Aorta (tissue), 5 donors: ENCODE results near the gene POGZ. TPM values are rescaled to one million over a fixed set of nuclear protein-coding genes. Genes with fewer than 3 reads are reported as not detected.

Experiments
- ATAC-seq: fragments of 200-7000 bp; cut with Tn5 transposase; one replicate; pipeline ENCODE4 v1.9.1; 2022; ENCODE audit warnings: moderate library complexity; ENCODE audit not compliant: low FRiP score
- DNase-seq, 2 donors: peaks; one replicate each; pipeline ENCODE4 v3.0.0-alpha.2; 2020
- H3K27ac ChIP-seq, 2 donors: one replicate each; pipeline ENCODE4 v1.5.1; 2013; ENCODE audit warnings: low read length in 2 of 2, mild to moderate bottlenecking in 2 of 2, moderate library complexity in 2 of 2, control low read depth in 1 of 2, inconsistent platforms in 1 of 2, low read depth in 1 of 2
- H3K27me3 ChIP-seq, 2 donors: one replicate each; pipeline ENCODE4 v1.6.1; 2013; ENCODE audit warnings: control low read depth in 1 of 2, low read length in 1 of 2, mild to moderate bottlenecking in 1 of 2, moderate library complexity in 1 of 2; ENCODE audit not compliant: insufficient read depth in 2 of 2, control insufficient read depth in 1 of 2
- H3K36me3 ChIP-seq, 2 donors: one replicate each; pipeline ENCODE4 v1.6.1; 2013; ENCODE audit warnings: control low read depth in 1 of 2, low read length in 1 of 2, mild to moderate bottlenecking in 1 of 2; ENCODE audit not compliant: insufficient read depth in 2 of 2, control insufficient read depth in 1 of 2
- H3K4me1 ChIP-seq, 2 donors: one replicate each; pipeline ENCODE4 v1.6.1; 2013; ENCODE audit warnings: low read length in 2 of 2, control low read depth in 1 of 2, mild to moderate bottlenecking in 1 of 2, moderate library complexity in 1 of 2; ENCODE audit not compliant: insufficient read depth in 2 of 2, control insufficient read depth in 1 of 2
- H3K4me3 ChIP-seq, 2 donors: one replicate each; pipeline ENCODE4 v1.5.1; 2013; ENCODE audit warnings: low read length in 2 of 2, control low read depth in 1 of 2, mild to moderate bottlenecking in 1 of 2
- H3K9me3 ChIP-seq: one replicate; pipeline ENCODE4 v1.6.1; 2013; ENCODE audit warnings: mild to moderate bottlenecking, low read length; ENCODE audit not compliant: control insufficient read depth
- WGBS, 2 donors: extraction: QIAGEN DNeasy Blood & Tissue Kit; methylation state at CpG; one replicate each; pipeline ENCODE4 v1.1.7; 2013; 5-methylcytosine and 5-hydroxymethylcytosine counted together
- intact Hi-C, 2 donors: fragments of 100-400 bp; cut with DNase I; formaldehyde crosslinking; loops; one replicate each; pipeline versions ENCODE4 v1.14.2 to v1.15.0; 2022
- polyA plus RNA-seq, 2 donors: library from polyadenylated mRNA; stranded (reverse); fragments of 200-250 nt; gene quantifications; one replicate each; pipeline ENCODE4 v1.2.3, GENCODE V29; 2013
- total RNA-seq, 2 donors: library from RNA; stranded (reverse); fragmentation: NEBNext Ultra II Directional; extraction: Animal tissue kit (Norgen Biotek cat#: 25700); gene quantifications; one replicate each; pipeline ENCODE4 v1.2.1, GENCODE V29; 2021
- donor health status: healthy with polysubstance abuse.
- donor health status: Bipolar disorder and iron deficiency.
- donor health status: DM: no; HTN: no; CAD: no.
- donor health status: DM: no; HTN: no; CAD: no.
- donor health status: DM: yes; HTN: yes; CAD: no.

The POGZ gene
- total and polyA plus RNA-seq, 4 donors, result 11.6 to 144 (median 65.3) TPM

DNA sequence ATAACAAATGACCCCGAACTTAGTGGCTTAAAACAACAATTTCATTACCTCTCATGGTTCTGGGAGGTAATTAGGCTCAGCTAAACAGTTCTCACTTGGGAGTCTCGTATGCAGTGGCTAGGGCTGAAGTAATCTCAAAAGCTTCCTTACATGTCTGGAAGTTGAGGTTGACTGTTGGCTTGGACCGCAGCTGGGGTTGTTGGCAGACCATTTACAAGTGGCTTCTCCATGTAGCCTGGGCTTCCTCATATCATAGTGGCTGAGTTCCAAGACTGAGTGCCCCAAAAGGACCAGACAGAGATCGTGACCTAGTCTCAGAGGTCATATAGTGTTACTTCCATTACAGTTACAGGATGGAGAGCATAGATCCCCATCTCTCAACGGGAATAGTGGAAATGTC lies 2.4 kb upstream of the POGZ start:
- intact Hi-C loops, result no loop called here
- Histone ChIP-seq H3K4me3 (no peak overlapping the region), H3K27ac (no peak overlapping the region), H3K27me3 (no peaks in the 10 kb centered on the region), H3K4me1 (no peaks in the 10 kb centered on the region), H3K36me3 (no peaks in the 10 kb centered on the region), H3K9me3 (no peaks in the 10 kb centered on the region)
- no peak for ATAC-seq
- 70 to 73% methylated on average over 5 of the region's 5 CpGs for WGBS, 2 donors
- DNase-seq, result no peak

DNA sequence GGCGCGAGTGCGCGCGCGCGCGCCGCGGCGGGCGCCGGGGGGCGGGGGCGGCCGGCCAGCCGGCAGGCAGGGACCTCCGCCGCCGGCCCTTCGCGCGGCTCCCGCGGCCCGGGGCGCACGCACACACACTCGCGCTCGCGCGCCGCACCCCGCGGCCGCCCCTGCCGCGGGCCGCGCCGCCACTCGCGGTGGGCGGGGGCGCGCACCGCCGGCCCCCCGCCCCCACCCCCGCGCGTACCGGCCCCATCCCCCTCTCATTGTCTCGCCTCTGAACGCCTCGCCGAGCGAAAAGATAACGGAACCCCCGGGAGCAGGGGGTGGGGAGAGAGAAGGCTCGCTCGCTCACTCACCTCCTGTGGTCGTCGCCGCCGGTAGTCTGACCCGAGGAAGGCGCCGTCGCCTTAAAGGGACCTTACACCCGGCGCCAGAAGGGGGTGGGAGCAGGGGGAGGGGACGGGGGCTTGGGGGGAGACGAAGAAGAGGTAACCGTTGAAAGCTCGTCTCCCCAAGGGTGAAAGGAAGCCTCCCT lies 428 bp downstream of the POGZ start:
- ATAC-seq, result peak; percentile 72
- Histone ChIP-seq H3K4me3 (peak overlapping the region; percentile 99 to 100), H3K9me3 (no peaks in the 10 kb centered on the region), H3K27me3 (no peaks in the 10 kb centered on the region), H3K27ac (peak overlapping the region; percentile 92 to 98), H3K36me3 (no peaks in the 10 kb centered on the region), H3K4me1 (no peaks in the 10 kb centered on the region)
- peak; percentile 76 to 87 for DNase-seq
- intact Hi-C loops, result loop anchor here (1.0 kb wide), 1 partner anchor 14 kb away; no protein-coding TSS in a partner anchor
- WGBS, 2 donors, result 1% methylated on average over 16 to 77 of the region's 77 CpGs

DNA sequence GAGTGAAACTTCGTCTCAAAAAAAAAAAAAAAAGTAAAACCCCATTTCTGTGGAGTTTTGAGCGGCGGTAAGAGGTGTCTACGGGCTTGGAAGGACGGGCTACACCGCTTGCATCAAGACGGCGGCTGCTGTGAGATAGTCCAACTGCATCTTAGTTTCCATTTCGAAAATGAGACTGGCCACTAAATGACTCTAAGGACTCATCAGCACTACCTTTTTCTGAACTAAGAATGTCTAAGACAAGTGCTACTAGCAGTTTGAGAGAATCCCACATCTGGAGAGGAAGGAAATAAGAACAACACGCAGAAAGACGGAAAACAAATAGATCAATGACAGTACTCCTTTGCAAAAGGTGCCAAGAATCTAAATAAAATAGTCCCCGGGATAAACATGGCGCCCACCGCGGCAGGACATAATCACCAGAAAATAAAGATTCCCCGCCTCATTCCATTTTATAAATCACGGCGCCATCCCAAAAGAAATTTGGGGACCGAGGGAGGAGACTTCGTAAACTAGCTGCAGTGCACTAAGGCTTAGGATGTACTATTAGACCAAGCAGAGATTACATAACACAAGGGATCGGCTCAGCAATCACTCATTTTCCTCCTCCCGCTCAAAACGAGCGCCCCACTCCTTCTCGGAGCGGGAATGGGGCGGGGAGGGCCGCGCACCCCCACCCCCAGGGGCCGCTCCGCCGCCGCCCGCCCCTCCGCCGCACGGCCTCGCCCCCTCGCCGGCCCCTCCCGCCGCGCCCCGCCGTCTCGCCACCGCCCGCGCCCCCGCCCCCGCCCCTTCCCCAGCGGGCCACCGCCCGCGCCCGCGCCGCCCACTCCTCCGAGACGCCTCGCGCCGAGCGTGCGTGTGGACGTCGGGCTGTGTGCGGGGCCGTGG lies 1.1 kb downstream of the POGZ start:
- H3K27ac ChIP-seq, result peak overlapping the region; percentile 7 to 98
- peak; percentile 74 for ATAC-seq
- no peaks in the 10 kb centered on the region for H3K36me3 ChIP-seq
- intact Hi-C loops, result no loop called here
- no peaks in the 10 kb centered on the region for H3K9me3 ChIP-seq
- no peaks in the 10 kb centered on the region for H3K27me3 ChIP-seq
- no peaks in the 10 kb centered on the region for H3K4me1 ChIP-seq
- 0 to 1% methylated on average over 25 to 69 of the region's 69 CpGs for WGBS, 2 donors
- peak; percentile 78 to 90 for DNase-seq
- peak overlapping the region; percentile 99 to 100 for H3K4me3 ChIP-seq

DNA sequence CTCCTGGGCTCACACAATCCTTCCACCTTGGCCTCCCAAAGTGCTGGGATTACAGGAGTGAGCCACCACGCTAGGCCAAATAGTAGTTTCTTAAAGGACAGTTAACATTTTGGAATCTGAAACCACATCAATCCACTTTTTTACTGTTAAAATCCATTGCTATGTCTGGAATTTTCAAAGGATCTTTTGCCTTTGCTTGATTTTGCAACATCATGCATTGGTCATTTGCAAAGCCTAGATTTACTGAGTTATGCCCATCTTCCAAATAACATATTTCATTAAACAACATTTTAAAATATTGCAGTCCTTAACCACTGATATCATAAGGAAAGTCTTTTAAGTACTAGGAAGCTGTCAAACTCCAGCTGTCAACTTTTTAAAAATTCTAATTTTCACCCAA lies 3.3 kb downstream of the POGZ start:
- intact Hi-C loops, result no loop called here
- DNase-seq, result no peak
- H3K4me3 ChIP-seq, result no peak overlapping the region
- no peak for ATAC-seq
- H3K27me3 ChIP-seq, result no peaks in the 10 kb centered on the region
- no peak overlapping the region for H3K27ac ChIP-seq
- 74 to 80% methylated on average over 1 of the region's 1 CpG for WGBS, 2 donors
- H3K4me1 ChIP-seq, result no peaks in the 10 kb centered on the region
- H3K36me3 ChIP-seq, result no peaks in the 10 kb centered on the region
- H3K9me3 ChIP-seq, result no peaks in the 10 kb centered on the region

DNA sequence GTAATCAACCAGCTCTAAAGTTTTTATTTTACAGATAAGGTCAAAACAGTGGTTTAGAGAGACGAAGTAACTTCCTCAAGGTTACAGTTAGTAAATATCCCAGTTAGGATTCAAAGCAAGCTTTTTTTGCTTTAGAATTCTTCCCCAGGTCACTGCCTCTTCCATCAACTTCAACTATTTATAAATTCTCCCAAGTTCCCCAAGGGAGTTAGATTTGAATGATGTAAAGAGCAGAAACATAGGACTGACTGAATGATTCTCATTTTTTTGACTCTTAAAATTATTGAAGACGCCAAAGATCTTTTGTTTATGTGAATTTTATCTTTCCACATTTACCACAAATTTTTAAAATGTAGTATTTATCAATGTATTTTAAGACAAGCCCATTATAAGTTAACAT lies 4.1 kb downstream of the POGZ start:
- Histone ChIP-seq H3K36me3 (no peaks in the 10 kb centered on the region), H3K4me1 (no peaks in the 10 kb centered on the region), H3K4me3 (no peak overlapping the region), H3K27me3 (no peaks in the 10 kb centered on the region), H3K27ac (no peak overlapping the region), H3K9me3 (no peaks in the 10 kb centered on the region)
- DNase-seq (no peak), ATAC-seq (no peak)
- 38 to 43% methylated on average over 2 of the region's 2 CpGs for WGBS, 2 donors
- intact Hi-C loops, result no loop called here

DNA sequence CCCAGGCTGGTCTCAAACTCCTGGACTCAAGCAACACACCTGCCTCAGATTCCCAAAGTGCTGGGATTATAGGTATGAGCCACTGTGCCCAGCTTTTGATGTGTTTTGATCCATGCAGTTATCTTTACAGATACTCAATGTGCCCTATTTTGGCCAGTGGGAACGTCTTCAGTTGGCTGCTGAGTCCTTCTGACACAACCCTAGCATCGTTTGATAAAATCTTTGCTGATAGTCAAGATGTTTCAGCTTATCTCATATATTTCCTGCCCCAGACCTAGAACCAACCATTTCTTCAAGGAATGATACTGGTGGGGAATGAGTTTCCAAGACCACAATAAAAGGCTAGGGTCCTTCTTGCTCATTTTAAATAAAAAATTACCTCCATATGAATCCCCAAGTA lies 11.6 kb downstream of the POGZ start:
- no peak for ATAC-seq
- 47 to 58% methylated on average over 2 of the region's 2 CpGs for WGBS, 2 donors
- H3K36me3 ChIP-seq, result no peaks in the 10 kb centered on the region
- DNase-seq, result no peak
- intact Hi-C loops, result loop anchor here in 1 of 2 donors (10.0 kb wide), 1 partner anchor 87 kb away; no protein-coding TSS in a partner anchor
- no peaks in the 10 kb centered on the region for H3K9me3 ChIP-seq
- no peaks in the 10 kb centered on the region for H3K27me3 ChIP-seq
- no peak overlapping the region for H3K4me3 ChIP-seq
- H3K4me1 ChIP-seq, result no peaks in the 10 kb centered on the region
- no peak overlapping the region for H3K27ac ChIP-seq

DNA sequence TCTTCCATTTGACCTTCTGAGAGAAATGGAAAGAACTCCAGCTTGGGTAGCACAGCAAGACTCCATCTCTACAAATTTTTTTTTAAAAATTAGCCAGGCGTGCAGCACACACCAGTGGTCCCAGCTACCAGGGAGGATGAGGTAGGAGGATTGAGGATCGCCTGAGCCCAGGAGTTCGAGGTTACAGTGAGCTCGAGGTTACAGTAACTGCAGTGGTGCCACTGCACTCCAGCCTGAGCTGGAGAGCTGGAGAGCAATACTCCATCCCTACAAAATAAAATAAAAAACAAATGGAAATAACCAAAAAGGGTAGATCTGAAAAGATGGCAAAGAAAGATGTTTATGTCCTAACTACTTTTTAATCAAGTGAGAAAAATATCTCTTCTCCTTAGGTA lies 14.5 kb downstream of the POGZ start:
- H3K27me3 ChIP-seq, result no peaks in the 10 kb centered on the region
- no peaks in the 10 kb centered on the region for H3K9me3 ChIP-seq
- ATAC-seq, result no peak
- intact Hi-C loops, result loop anchor here (5.0 to 10.0 kb wide), 3 partner anchors 90 to 293 kb away; no protein-coding TSS in a partner anchor
- DNase-seq, result no peak
- H3K4me3 ChIP-seq, result no peak overlapping the region
- H3K36me3 ChIP-seq, result no peaks in the 10 kb centered on the region
- no peak overlapping the region for H3K27ac ChIP-seq
- WGBS, 2 donors, result 64 to 67% methylated on average over 4 of the region's 4 CpGs
- peaks cover 0 to 2% of the 10 kb centered on the region in 2 donors for H3K4me1 ChIP-seq

DNA sequence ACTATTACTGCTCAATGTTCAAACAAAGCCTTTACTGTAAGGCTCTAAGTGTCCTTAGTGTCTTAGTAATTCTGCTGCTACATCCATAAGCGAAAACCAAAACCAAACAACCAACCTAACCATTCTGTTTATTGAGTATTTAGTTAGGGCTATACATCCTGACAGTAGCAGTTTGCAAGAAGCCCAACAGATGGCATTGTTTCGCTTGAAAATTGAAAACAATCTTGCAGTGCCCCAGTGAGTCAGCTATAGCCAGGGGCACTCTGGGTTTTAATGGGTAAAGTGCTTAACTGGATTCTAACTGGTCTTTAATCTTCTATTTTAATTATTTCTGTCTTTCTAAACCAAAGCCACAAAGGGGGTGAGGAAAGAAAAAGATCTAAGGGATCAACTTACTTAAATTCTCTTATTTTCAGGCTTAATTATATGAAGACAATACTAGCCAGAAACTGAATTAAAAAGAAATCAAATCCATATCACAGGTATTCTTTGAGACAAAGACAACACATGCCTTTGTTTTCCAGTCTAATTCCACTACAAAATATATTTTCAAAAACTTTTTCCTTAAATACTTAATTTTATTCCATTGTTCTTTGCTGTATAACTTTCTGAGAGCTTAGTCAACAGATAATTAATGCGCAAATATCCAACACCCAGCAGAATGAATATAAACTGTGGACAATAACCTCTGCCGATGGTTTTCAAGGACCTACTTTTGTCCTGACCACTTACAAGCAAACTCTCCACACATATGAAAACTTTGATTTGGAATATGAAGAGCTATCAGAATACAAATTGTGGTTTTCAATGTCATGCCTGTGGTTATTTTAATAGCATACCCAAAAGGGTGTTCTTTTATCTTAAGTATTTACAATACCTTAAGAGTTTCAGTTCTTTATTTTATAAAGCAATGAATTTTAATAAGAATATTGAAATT lies 15.2 kb downstream of the POGZ start:
- Histone ChIP-seq H3K9me3 (no peaks in the 10 kb centered on the region), H3K27me3 (no peaks in the 10 kb centered on the region), H3K4me3 (no peak overlapping the region), H3K4me1 (peaks cover 0 to 2% of the 10 kb centered on the region in 2 donors), H3K27ac (no peak overlapping the region), H3K36me3 (no peaks in the 10 kb centered on the region)
- intact Hi-C loops, result loop anchor here (5.0 to 10.0 kb wide), 3 partner anchors 91 to 293 kb away; no protein-coding TSS in a partner anchor
- DNase-seq, result no peak
- peak; percentile 88 for ATAC-seq
- 54 to 60% methylated on average over 4 of the region's 4 CpGs for WGBS, 2 donors
